HL-60 (cell line): Measurements from ENCODE around the gene MYD88.

ENCODE experiments used
- DNase-seq, 2 experiments: peaks; one replicate each; pipeline ENCODE4 v3.0.0-alpha.2; 2010 to 2020; ENCODE audit warnings: low read depth in 1 of 2, low spot score in 1 of 2
- H3K27ac ChIP-seq: fragments of 250-450 bp; sonication (Bioruptor Pico); replicated peaks from 2 replicates; pipeline ENCODE4 v1.5.1; 2020; ENCODE audit warnings: mild to moderate bottlenecking, moderate library complexity
- H3K27me3 ChIP-seq: fragments of 250-450 bp; sonication (Bioruptor Pico); 2 replicates; pipeline ENCODE4 v1.5.1; 2021; ENCODE audit warnings: mild to moderate bottlenecking, moderate library complexity; ENCODE audit not compliant: insufficient read depth, poor library complexity, severe bottlenecking
- H3K4me3 ChIP-seq: replicated peaks from 2 replicates; pipeline ENCODE4 v1.5.1; 2011; ENCODE audit warnings: mild to moderate bottlenecking, control low read depth, low read length; ENCODE audit not compliant: insufficient read depth
- CTCF ChIP-seq: IDR thresholded peaks from one replicate; pipeline ENCODE4 v1.5.1; 2011; ENCODE audit warnings: low read length, control low read depth, inconsistent platforms; ENCODE audit not compliant: insufficient read depth
- GABPA ChIP-seq: IDR thresholded peaks from 2 replicates; pipeline ENCODE4 v1.6.1; 2012; ENCODE audit warnings: low read depth
- POLR2AphosphoS5 ChIP-seq: IDR thresholded peaks from 2 replicates; pipeline ENCODE4 v1.6.1; 2012; ENCODE audit warnings: low read depth
- REST ChIP-seq: IDR thresholded peaks from 2 replicates; pipeline ENCODE4 v1.6.1; 2012; ENCODE audit warnings: low read depth; ENCODE audit not compliant: insufficient replicate concordance
- SPI1 ChIP-seq: IDR thresholded peaks from 2 replicates; pipeline ENCODE4 v1.6.1; 2012; ENCODE audit warnings: low read depth, mild to moderate bottlenecking, borderline replicate concordance

Gene MYD88

GRCh38 chr3:38154033-38154494 is 15.6 kb downstream of the MYD88 start:
- Histone ChIP-seq H3K27ac (no peak overlapping the region), H3K27me3 (no peaks in the 10 kb centered on the region), H3K4me3 (no peak overlapping the region)
- no peak for TF ChIP-seq REST
- TF ChIP-seq CTCF, result no peak
- no peak for TF ChIP-seq GABPA
- no peak for TF ChIP-seq POLR2AphosphoS5
- TF ChIP-seq SPI1, result no peak
- peak in 1 of 2 experiments; percentile 40 for DNase-seq

GRCh38 chr3:38154625-38155255 is 16.3 kb downstream of the MYD88 start:
- H3K27ac ChIP-seq, result no peak overlapping the region
- no peaks in the 10 kb centered on the region for H3K27me3 ChIP-seq
- DNase-seq, result no peak
- no peak for TF ChIP-seq CTCF
- no peak for TF ChIP-seq POLR2AphosphoS5
- no peak for TF ChIP-seq GABPA
- no peak for TF ChIP-seq REST
- no peak for TF ChIP-seq SPI1
- H3K4me3 ChIP-seq, result no peak overlapping the region

- no peak for DNase-seq
- H3K4me3 ChIP-seq, result no peak overlapping the region
- no peak for TF ChIP-seq GABPA
- no peak for TF ChIP-seq POLR2AphosphoS5
- TF ChIP-seq SPI1, result no peak
- TF ChIP-seq CTCF, result no peak
- H3K27ac ChIP-seq, result no peak overlapping the region
- H3K27me3 ChIP-seq, result no peaks in the 10 kb centered on the region
These were observed 17.4 kb downstream of the MYD88 start for GRCh38 chr3:38155825-38156224.

- Histone ChIP-seq H3K4me3 (no peak overlapping the region), H3K27me3 (no peaks in the 10 kb centered on the region), H3K27ac (no peak overlapping the region)
- no peak for TF ChIP-seq GABPA
- no peak for TF ChIP-seq POLR2AphosphoS5
- no peak for TF ChIP-seq CTCF
- no peak for TF ChIP-seq REST
- TF ChIP-seq SPI1, result no peak
- no peak for DNase-seq
These were observed 18.7 kb downstream of the MYD88 start for GRCh38 chr3:38157117-38157516.
